Esophagus muscularis mucosa (tissue), 4 donors: Measurements from ENCODE around the gene TOMT. TPM values are rescaled to one million over a fixed set of nuclear protein-coding genes. Genes with fewer than 3 reads are reported as not detected.

Experiments
- DNase-seq: peaks from one replicate; pipeline ENCODE4 v3.0.0-alpha.2; 2017; ENCODE audit errors: extremely low spot score
- H3K27ac ChIP-seq, 4 donors: fragments of 200-600 bp; sonication (generic); replicated peaks in 1 of 4; 1 replicate in 3 of 4; 2 replicates in 1 of 4; pipeline ENCODE4 v1.5.1; 2016 to 2019; ENCODE audit warnings: mild to moderate bottlenecking in 1 of 4
- H3K27me3 ChIP-seq, 4 donors: fragments of 200-600 bp; sonication (generic); one replicate each; pipeline versions ENCODE4 v1.5.1 to v1.6.0; 2016 to 2019
- H3K36me3 ChIP-seq, 4 donors: fragments of 200-600 bp; sonication (generic); one replicate each; pipeline ENCODE4 v1.5.1; 2016 to 2019
- H3K4me1 ChIP-seq, 4 donors: fragments of 200-600 bp; sonication (generic); one replicate each; pipeline ENCODE4 v1.5.1; 2016 to 2019
- H3K4me3 ChIP-seq, 4 donors: fragments of 200-600 bp; sonication (generic); 1 replicate in 2 of 4; 2 replicates in 2 of 4; pipeline ENCODE4 v1.5.1; 2016 to 2019; ENCODE audit warnings: mild to moderate bottlenecking in 4 of 4, moderate library complexity in 1 of 4
- H3K9me3 ChIP-seq, 4 donors: fragments of 200-600 bp; sonication (generic); 1 replicate in 3 of 4; 2 replicates in 1 of 4; pipeline ENCODE4 v1.5.1; 2016 to 2019
- CTCF ChIP-seq, 3 experiments: fragments of 200-600 bp in 2 of 3; fragments of 450-650 bp in 1 of 3; sonication (generic) in 2 of 3; IDR thresholded peaks; one replicate each; pipeline ENCODE4 v1.5.1; 2017 to 2019; ENCODE audit warnings: antibody characterized with exemption in 3 of 3, mild to moderate bottlenecking in 2 of 3, moderate library complexity in 1 of 3
- EP300 ChIP-seq: sonication (generic); formaldehyde crosslinking; IDR thresholded peaks from one replicate; pipeline ENCODE4 v1.6.1; 2017; ENCODE audit warnings: antibody characterized with exemption
- POLR2A ChIP-seq: fragments of 450-650 bp; IDR thresholded peaks from one replicate; pipeline ENCODE4 v1.6.1; 2017; ENCODE audit warnings: antibody characterized with exemption, moderate library complexity, mild to moderate bottlenecking, low read depth
- POLR2AphosphoS5 ChIP-seq, 2 donors: sonication (generic); formaldehyde crosslinking; IDR thresholded peaks; one replicate each; pipeline ENCODE4 v1.6.1; 2017; ENCODE audit warnings: antibody characterized with exemption in 2 of 2
- WGBS: methylation state at CpG from one replicate; pipeline ENCODE4 v1.1.5; 2018; 5-methylcytosine and 5-hydroxymethylcytosine counted together
- intact Hi-C: fragments of 100-400 bp; cut with DNase I; formaldehyde crosslinking; loops from one replicate; pipeline ENCODE4 v1.15.1; 2023
- total RNA-seq, 4 donors: library from RNA; depleted of rRNA; stranded (reverse); fragments of >200 nt; gene quantifications; one replicate each; pipeline versions ENCODE4 v1.1.0 to v1.2.1, GENCODE V29; 2016

The TOMT gene
- total RNA-seq, 4 donors from 2014 or later: not detected

GRCh38 chr11:72084965-72085364 is 20.8 kb upstream of the TOMT start:
- no peaks in the 10 kb centered on the region for H3K27me3 ChIP-seq
- intact Hi-C loops: no loop called here
- TF ChIP-seq EP300 (no peak), POLR2AphosphoS5 (IDR thresholded peaks at IDR 0.05) (no peak)
- no peak overlapping the region for H3K27ac ChIP-seq
- no peaks in the 10 kb centered on the region for H3K9me3 ChIP-seq
- no peak for DNase-seq
- H3K36me3 ChIP-seq: peaks cover 0 to 30% (median 14%) of the 10 kb centered on the region in 4 donors
- WGBS: 90% methylated on average over 1 of the region's 1 CpG
- H3K4me1 ChIP-seq: peaks cover 6 to 10% (median 9%) of the 10 kb centered on the region in 4 donors
- no peak overlapping the region for H3K4me3 ChIP-seq

- peaks cover 0 to 35% (median 19%) of the 10 kb centered on the region in 4 donors for H3K36me3 ChIP-seq
- no peak overlapping the region for H3K27ac ChIP-seq
- whole genome bisulfite sequencing: 87% methylated on average over 3 of the region's 3 CpGs
- no peak for DNase-seq
- intact Hi-C loops: no loop called here
- peaks cover 7 to 11% (median 10%) of the 10 kb centered on the region in 4 donors for H3K4me1 ChIP-seq
- H3K27me3 ChIP-seq: no peaks in the 10 kb centered on the region
- TF ChIP-seq EP300 (no peak), CTCF (IDR thresholded peaks at IDR 0.05) (no peak), POLR2A (no peak), POLR2AphosphoS5 (IDR thresholded peaks at IDR 0.05) (no peak)
- H3K9me3 ChIP-seq: no peaks in the 10 kb centered on the region
- H3K4me3 ChIP-seq: no peak overlapping the region
Observed at GRCh38 chr11:72085621-72086351, 19.9 kb upstream of the TOMT start.

GRCh38 chr11:72088076-72088808 is 17.5 kb upstream of the TOMT start:
- Histone ChIP-seq H3K4me3 (no peak overlapping the region), H3K27ac (no peak overlapping the region), H3K27me3 (no peaks in the 10 kb centered on the region), H3K4me1 (peaks cover 10 to 15% (median 12%) of the 10 kb centered on the region in 4 donors), H3K36me3 (peaks cover 0 to 36% (median 19%) of the 10 kb centered on the region in 4 donors), H3K9me3 (no peaks in the 10 kb centered on the region)
- intact Hi-C loops: no loop called here
- TF ChIP-seq EP300: no peak
- WGBS: 79% methylated on average over 4 of the region's 4 CpGs
- no peak for DNase-seq

- no peak overlapping the region for H3K4me3 ChIP-seq
- TF ChIP-seq CTCF (IDR thresholded peaks at IDR 0.05) (peak; percentile 89 to 95 (median 94)), EP300 (no peak), POLR2A (no peak), POLR2AphosphoS5 (IDR thresholded peaks at IDR 0.05) (peak; percentile 53 to 55)
- DNase-seq: no peak
- intact Hi-C loops: loop anchor here (2.0 kb wide), 1 partner anchor 66 kb away; no protein-coding TSS in a partner anchor
- WGBS: 29% methylated on average over 4 of the region's 4 CpGs
- peak overlapping the region; percentile 48 to 69 (median 56) for H3K27ac ChIP-seq
- no peaks in the 10 kb centered on the region for H3K9me3 ChIP-seq
- no peaks in the 10 kb centered on the region for H3K27me3 ChIP-seq
- peaks cover 13 to 61% (median 41%) of the 10 kb centered on the region in 4 donors for H3K36me3 ChIP-seq
- peaks cover 10 to 15% (median 12%) of the 10 kb centered on the region in 4 donors for H3K4me1 ChIP-seq
Observed at GRCh38 chr11:72091292-72091691, 14.4 kb upstream of the TOMT start.

- WGBS: 93% methylated on average over 3 of the region's 3 CpGs
- H3K9me3 ChIP-seq: no peaks in the 10 kb centered on the region
- intact Hi-C loops: no loop called here
- H3K36me3 ChIP-seq: peaks cover 33 to 64% (median 62%) of the 10 kb centered on the region in 4 donors
- no peak overlapping the region for H3K4me3 ChIP-seq
- H3K27ac ChIP-seq: no peak overlapping the region
- no peak for DNase-seq
- TF ChIP-seq CTCF (IDR thresholded peaks at IDR 0.05) (no peak), POLR2A (no peak), EP300 (no peak), POLR2AphosphoS5 (IDR thresholded peaks at IDR 0.05) (no peak)
- H3K4me1 ChIP-seq: peaks cover 33 to 44% (median 36%) of the 10 kb centered on the region in 4 donors
- H3K27me3 ChIP-seq: no peaks in the 10 kb centered on the region
Observed at GRCh38 chr11:72098741-72099140, 7.0 kb upstream of the TOMT start.
